SK-N-SH (cell line): ENCODE measurements around the gene PTPRJ.

Experiments used
- CHD2 ChIP-seq: fragments of 150-350 bp; IDR thresholded peaks from 2 replicates; pipeline ENCODE4 v1.6.1; 2018; ENCODE audit warnings: low read length; ENCODE audit not compliant: partially characterized antibody
- EP300 ChIP-seq, 2 experiments: IDR thresholded peaks; 2 replicates each; pipeline versions ENCODE4 v1.4.0 to v1.6.1; 2012; ENCODE audit warnings: borderline replicate concordance in 1 of 2, low read depth in 1 of 2, low read length in 1 of 2
- FOSL2 ChIP-seq: IDR thresholded peaks from 2 replicates; pipeline ENCODE4 v1.4.0; 2012; ENCODE audit warnings: low read depth, mild to moderate bottlenecking, moderate library complexity, borderline replicate concordance
- FOXM1 ChIP-seq: IDR thresholded peaks from 2 replicates; pipeline ENCODE4 v1.4.0; 2012; ENCODE audit warnings: low read depth, mild to moderate bottlenecking
- GABPA ChIP-seq: IDR thresholded peaks from 2 replicates; pipeline ENCODE4 v1.4.0; 2012; ENCODE audit warnings: low read depth, mild to moderate bottlenecking
- MAX ChIP-seq: IDR thresholded peaks from 2 replicates; pipeline ENCODE4 v1.4.0; 2012; ENCODE audit warnings: low read depth
- MXI1 ChIP-seq: IDR thresholded peaks from 2 replicates; pipeline ENCODE4 v1.6.1; 2012; ENCODE audit warnings: mild to moderate bottlenecking, low read depth, low read length, improper control_type of control experiment
- POLR2AphosphoS5 ChIP-seq: IDR thresholded peaks from 2 replicates; pipeline ENCODE4 v1.6.1; 2012; ENCODE audit warnings: low read depth, low read length
- RFX5 ChIP-seq: IDR thresholded peaks from 2 replicates; pipeline ENCODE4 v1.6.1; 2012; ENCODE audit warnings: mild to moderate bottlenecking, improper control_type of control experiment, low read length
- SIN3A ChIP-seq: IDR thresholded peaks from 2 replicates; pipeline ENCODE4 v1.6.1; 2012; ENCODE audit warnings: low read depth, mild to moderate bottlenecking, low read length, moderate library complexity, borderline replicate concordance
- SMC3 ChIP-seq: IDR thresholded peaks from 2 replicates; pipeline ENCODE4 v1.6.1; 2012; ENCODE audit warnings: low read depth, low read length, improper control_type of control experiment
- TAF1 ChIP-seq: IDR thresholded peaks from 2 replicates; pipeline ENCODE4 v1.6.1; 2012; ENCODE audit warnings: low read depth, mild to moderate bottlenecking, low read length, moderate library complexity, borderline replicate concordance
- TF ChIP-seq, protein P1 (sequence below): fragments of 200-600 bp; sonication (generic); IDR thresholded peaks from 2 replicates; pipeline ENCODE4 v1.6.1; 2017; ENCODE audit warnings: antibody characterized with exemption, mild to moderate bottlenecking, moderate library complexity

DNA sequence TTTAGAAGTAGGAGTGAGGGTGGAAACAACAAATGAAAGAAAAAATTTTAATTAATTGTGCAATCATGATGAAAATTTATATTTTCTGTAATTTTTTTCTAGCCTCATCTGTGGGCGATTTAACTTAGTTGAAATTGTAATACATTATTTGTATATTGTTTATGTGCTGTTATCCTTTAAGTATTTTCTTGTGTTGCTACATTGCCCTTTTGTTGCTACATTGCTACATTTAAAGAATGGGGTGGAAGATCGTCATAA lies 130.1 kb downstream of the PTPRJ start:
- TF ChIP-seq SIN3A (no peak), MAX (no peak), MXI1 (no peak), GABPA (no peak), CHD2 (no peak), RFX5 (no peak), TAF1 (no peak), POLR2AphosphoS5 (no peak), SMC3 (no peak), FOSL2 (no peak), FOXM1 (no peak), EP300 (IDR thresholded peaks at IDR 0.05; ENCODE audit: borderline replicate concordance in 1 of 2, low read depth in 1 of 2, low read length in 1 of 2) (no peak)
- TF ChIP-seq, protein P1, sequence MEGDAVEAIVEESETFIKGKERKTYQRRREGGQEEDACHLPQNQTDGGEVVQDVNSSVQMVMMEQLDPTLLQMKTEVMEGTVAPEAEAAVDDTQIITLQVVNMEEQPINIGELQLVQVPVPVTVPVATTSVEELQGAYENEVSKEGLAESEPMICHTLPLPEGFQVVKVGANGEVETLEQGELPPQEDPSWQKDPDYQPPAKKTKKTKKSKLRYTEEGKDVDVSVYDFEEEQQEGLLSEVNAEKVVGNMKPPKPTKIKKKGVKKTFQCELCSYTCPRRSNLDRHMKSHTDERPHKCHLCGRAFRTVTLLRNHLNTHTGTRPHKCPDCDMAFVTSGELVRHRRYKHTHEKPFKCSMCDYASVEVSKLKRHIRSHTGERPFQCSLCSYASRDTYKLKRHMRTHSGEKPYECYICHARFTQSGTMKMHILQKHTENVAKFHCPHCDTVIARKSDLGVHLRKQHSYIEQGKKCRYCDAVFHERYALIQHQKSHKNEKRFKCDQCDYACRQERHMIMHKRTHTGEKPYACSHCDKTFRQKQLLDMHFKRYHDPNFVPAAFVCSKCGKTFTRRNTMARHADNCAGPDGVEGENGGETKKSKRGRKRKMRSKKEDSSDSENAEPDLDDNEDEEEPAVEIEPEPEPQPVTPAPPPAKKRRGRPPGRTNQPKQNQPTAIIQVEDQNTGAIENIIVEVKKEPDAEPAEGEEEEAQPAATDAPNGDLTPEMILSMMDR = no peak
